Transverse colon (tissue), 4 donors: ENCODE results near the gene NHS.

ENCODE experiments used
- EP300 ChIP-seq: sonication (generic); formaldehyde crosslinking; IDR thresholded peaks from one replicate; pipeline ENCODE4 v1.6.1; 2017; ENCODE audit warnings: antibody characterized with exemption, low read depth
- POLR2A ChIP-seq: fragments of 450-650 bp; IDR thresholded peaks from one replicate; pipeline ENCODE4 v1.6.1; 2016; ENCODE audit warnings: antibody characterized with exemption, mild to moderate bottlenecking, moderate library complexity
- POLR2AphosphoS5 ChIP-seq, 3 donors: sonication (generic); formaldehyde crosslinking; IDR thresholded peaks; one replicate each; pipeline ENCODE4 v1.6.1; 2016; ENCODE audit warnings: antibody characterized with exemption in 3 of 3
- TF ChIP-seq, protein P1 (sequence below), 5 experiments: fragments of 200-600 bp in 3 of 5; fragments of 450-650 bp in 2 of 5; sonication (generic) in 3 of 5; IDR thresholded peaks; 1 replicate in 2 of 5; 2 replicates in 3 of 5; pipeline ENCODE4 v1.5.1; 2016 to 2017; ENCODE audit warnings: antibody characterized with exemption in 5 of 5, inconsistent platforms in 3 of 5, mild to moderate bottlenecking in 2 of 5, moderate library complexity in 1 of 5

DNA sequence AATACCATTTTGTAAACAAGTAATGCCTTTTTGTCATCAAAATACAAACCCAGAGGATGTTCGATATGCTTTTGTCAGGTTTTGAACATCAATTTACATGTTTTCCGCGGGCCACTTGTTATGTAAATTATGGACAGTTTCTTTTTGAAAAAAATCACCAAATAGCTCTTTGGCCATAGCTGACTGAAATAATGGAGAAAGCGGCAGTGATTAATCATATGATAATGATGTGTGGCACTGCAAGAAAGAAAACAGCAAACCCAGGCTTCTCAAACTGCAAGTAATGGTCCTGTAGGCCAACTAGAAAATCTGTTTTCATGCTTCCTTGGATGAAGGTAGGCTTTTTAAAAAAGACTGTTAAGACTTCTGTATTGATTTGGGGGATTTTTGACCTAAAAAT is 346.7 kb downstream of the NHS start:
- TF ChIP-seq, protein P1, sequence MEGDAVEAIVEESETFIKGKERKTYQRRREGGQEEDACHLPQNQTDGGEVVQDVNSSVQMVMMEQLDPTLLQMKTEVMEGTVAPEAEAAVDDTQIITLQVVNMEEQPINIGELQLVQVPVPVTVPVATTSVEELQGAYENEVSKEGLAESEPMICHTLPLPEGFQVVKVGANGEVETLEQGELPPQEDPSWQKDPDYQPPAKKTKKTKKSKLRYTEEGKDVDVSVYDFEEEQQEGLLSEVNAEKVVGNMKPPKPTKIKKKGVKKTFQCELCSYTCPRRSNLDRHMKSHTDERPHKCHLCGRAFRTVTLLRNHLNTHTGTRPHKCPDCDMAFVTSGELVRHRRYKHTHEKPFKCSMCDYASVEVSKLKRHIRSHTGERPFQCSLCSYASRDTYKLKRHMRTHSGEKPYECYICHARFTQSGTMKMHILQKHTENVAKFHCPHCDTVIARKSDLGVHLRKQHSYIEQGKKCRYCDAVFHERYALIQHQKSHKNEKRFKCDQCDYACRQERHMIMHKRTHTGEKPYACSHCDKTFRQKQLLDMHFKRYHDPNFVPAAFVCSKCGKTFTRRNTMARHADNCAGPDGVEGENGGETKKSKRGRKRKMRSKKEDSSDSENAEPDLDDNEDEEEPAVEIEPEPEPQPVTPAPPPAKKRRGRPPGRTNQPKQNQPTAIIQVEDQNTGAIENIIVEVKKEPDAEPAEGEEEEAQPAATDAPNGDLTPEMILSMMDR (IDR thresholded peaks at IDR 0.05): no peak
- no peak for TF ChIP-seq POLR2AphosphoS5 (IDR thresholded peaks at IDR 0.05)
- no peak for TF ChIP-seq EP300
- no peak for TF ChIP-seq POLR2A
